ENCODE data around the gene PRKCE. TPM values are rescaled to one million over a fixed set of nuclear protein-coding genes. Genes with fewer than 3 reads are reported as not detected.

Gene PRKCE
- polyA plus RNA-seq, 1 of the 3 experiments (the other 2 are of a cell fraction): 16.3 TPM

DNA sequence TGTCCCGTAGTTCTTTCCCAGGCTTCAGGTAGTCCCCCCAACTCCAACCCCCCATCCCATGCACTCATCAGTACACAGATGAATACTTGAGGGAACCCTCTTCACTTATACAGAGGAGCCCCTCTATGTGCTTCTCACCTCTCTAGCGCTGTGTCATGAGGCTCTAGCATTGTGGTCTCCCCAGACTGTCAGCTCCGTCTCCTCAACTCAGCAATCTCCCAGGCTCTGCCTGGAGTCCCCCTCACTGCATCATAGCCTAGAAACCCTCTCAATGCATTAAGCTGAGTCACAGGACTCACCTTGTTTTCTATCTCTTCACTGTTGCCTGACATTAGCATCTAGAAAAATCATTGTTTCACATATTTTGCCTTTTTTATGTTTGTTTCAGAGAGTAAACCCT lies 20.2 kb upstream of the PRKCE start:
- H3K4me3 ChIP-seq (ENCODE audit: low read depth in 2 of 2, low read length in 1 of 2): no peak overlapping the region
- H3K4me1 ChIP-seq (ENCODE audit: control insufficient read depth in 1 of 2, insufficient read depth in 2 of 2, low read depth in 1 of 2, low read length in 1 of 2): no peaks in the 10 kb centered on the region
- DNase-seq: no peak
- CTCF ChIA-PET: interaction anchor here (1.5 kb wide), 1 partner anchor 23 kb away, joined by 4 read pairs; no protein-coding TSS in a partner anchor
- no peak overlapping the region for H2AFZ ChIP-seq (ENCODE audit: low read depth)
- H3K9ac ChIP-seq: no peak overlapping the region
- POLR2A ChIA-PET: no interaction called here
- no peaks in the 10 kb centered on the region for H3F3A ChIP-seq (replicated peaks; ENCODE audit: insufficient read depth)
- peaks cover 17% of the 10 kb centered on the region; the same call in 1 of the 2 replicates for H3K27me3 ChIP-seq (ENCODE audit: insufficient read depth)
- no peak overlapping the region for H3K27ac ChIP-seq (ENCODE audit: low read depth in 2 of 2, low read length in 1 of 2)
- 80% methylated on average over 3 of the region's 3 CpGs for WGBS (ENCODE audit: low lambda C conversion rate)
- no peaks in the 10 kb centered on the region for H3K9me3 ChIP-seq
- no peaks in the 10 kb centered on the region for H3K36me3 ChIP-seq (replicated peaks in 1 of 2; ENCODE audit: control insufficient read depth in 1 of 2, insufficient read depth in 2 of 2, low read length in 1 of 2)
- H4K20me1 ChIP-seq (ENCODE audit: insufficient read depth): no peaks in the 10 kb centered on the region
- H3K9me2 ChIP-seq: no peaks in the 10 kb centered on the region
- no peaks in the 10 kb centered on the region for H3K79me2 ChIP-seq (ENCODE audit: insufficient read depth)
- no peak for TF ChIP-seq SMC3 (IDR thresholded peaks at IDR 0.05; ENCODE audit: low read depth, low read length)
- TF ChIP-seq RCOR1 (IDR thresholded peaks at IDR 0.05; ENCODE audit: low read length): no peak
- no peak for TF ChIP-seq TCF12 (IDR thresholded peaks at IDR 0.05)
- TF ChIP-seq, protein P1, sequence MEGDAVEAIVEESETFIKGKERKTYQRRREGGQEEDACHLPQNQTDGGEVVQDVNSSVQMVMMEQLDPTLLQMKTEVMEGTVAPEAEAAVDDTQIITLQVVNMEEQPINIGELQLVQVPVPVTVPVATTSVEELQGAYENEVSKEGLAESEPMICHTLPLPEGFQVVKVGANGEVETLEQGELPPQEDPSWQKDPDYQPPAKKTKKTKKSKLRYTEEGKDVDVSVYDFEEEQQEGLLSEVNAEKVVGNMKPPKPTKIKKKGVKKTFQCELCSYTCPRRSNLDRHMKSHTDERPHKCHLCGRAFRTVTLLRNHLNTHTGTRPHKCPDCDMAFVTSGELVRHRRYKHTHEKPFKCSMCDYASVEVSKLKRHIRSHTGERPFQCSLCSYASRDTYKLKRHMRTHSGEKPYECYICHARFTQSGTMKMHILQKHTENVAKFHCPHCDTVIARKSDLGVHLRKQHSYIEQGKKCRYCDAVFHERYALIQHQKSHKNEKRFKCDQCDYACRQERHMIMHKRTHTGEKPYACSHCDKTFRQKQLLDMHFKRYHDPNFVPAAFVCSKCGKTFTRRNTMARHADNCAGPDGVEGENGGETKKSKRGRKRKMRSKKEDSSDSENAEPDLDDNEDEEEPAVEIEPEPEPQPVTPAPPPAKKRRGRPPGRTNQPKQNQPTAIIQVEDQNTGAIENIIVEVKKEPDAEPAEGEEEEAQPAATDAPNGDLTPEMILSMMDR (IDR thresholded peaks at IDR 0.05): no peak
- TF ChIP-seq EP300 (IDR thresholded peaks at IDR 0.05; ENCODE audit: borderline replicate concordance in 1 of 2, low read depth in 1 of 2, low read length in 1 of 2): no peak
- no peak for TF ChIP-seq TEAD4 (IDR thresholded peaks at IDR 0.05; ENCODE audit: borderline replicate concordance, insufficient read depth)
- no peak for TF ChIP-seq RFX5 (IDR thresholded peaks at IDR 0.05; ENCODE audit: low read length)
- no peak for TF ChIP-seq MXI1 (IDR thresholded peaks at IDR 0.05; ENCODE audit: low read depth, low read length)
- no peak for TF ChIP-seq FOSL2 (IDR thresholded peaks at IDR 0.05; ENCODE audit: borderline replicate concordance, low read depth)
- TF ChIP-seq CHD2 (IDR thresholded peaks at IDR 0.05; ENCODE audit: low read length, partially characterized antibody): no peak
- TF ChIP-seq, protein P2, sequence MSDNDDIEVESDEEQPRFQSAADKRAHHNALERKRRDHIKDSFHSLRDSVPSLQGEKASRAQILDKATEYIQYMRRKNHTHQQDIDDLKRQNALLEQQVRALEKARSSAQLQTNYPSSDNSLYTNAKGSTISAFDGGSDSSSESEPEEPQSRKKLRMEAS (IDR thresholded peaks at IDR 0.05; ENCODE audit: low read depth): no peak
- no peak overlapping the region for H3K4me2 ChIP-seq

DNA sequence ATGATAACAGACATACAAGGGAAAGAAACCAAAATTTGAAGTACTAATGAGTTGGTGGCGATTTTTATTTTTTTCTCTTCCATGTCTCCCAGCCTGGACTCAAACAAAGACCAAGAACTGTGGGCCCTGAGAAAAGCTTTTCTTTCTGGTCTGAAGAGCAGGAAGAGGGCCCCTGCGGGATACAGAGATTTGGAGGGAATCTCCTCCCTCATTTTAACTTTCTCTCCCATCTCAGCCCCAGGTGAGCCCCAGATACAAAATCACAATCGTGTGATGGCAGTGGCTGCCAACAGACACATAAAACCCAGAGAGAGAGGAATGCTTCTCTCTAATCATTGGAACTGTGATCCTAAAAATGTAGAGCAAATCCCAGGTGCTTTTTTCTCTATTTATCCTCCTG lies 19.5 kb upstream of the PRKCE start:
- Histone ChIP-seq H3K36me3 (replicated peaks in 1 of 2; ENCODE audit: control insufficient read depth in 1 of 2, insufficient read depth in 2 of 2, low read length in 1 of 2) (no peaks in the 10 kb centered on the region), H3K4me1 (ENCODE audit: control insufficient read depth in 1 of 2, insufficient read depth in 2 of 2, low read depth in 1 of 2, low read length in 1 of 2) (no peaks in the 10 kb centered on the region), H3K4me3 (ENCODE audit: low read depth in 2 of 2, low read length in 1 of 2) (no peak overlapping the region), H3K79me2 (ENCODE audit: insufficient read depth) (no peaks in the 10 kb centered on the region), H3K9me2 (no peaks in the 10 kb centered on the region), H3K4me2 (no peak overlapping the region), H3K9me3 (no peaks in the 10 kb centered on the region), H3K27ac (ENCODE audit: low read depth in 2 of 2, low read length in 1 of 2) (no peak overlapping the region), H3F3A (replicated peaks; ENCODE audit: insufficient read depth) (no peaks in the 10 kb centered on the region), H4K20me1 (ENCODE audit: insufficient read depth) (no peaks in the 10 kb centered on the region), H3K9ac (no peak overlapping the region), H2AFZ (ENCODE audit: low read depth) (no peak overlapping the region), H3K27me3 (ENCODE audit: insufficient read depth) (peaks cover 17% of the 10 kb centered on the region; the same call in 1 of the 2 replicates)
- POLR2A ChIA-PET: no interaction called here
- TF ChIP-seq, protein P3, sequence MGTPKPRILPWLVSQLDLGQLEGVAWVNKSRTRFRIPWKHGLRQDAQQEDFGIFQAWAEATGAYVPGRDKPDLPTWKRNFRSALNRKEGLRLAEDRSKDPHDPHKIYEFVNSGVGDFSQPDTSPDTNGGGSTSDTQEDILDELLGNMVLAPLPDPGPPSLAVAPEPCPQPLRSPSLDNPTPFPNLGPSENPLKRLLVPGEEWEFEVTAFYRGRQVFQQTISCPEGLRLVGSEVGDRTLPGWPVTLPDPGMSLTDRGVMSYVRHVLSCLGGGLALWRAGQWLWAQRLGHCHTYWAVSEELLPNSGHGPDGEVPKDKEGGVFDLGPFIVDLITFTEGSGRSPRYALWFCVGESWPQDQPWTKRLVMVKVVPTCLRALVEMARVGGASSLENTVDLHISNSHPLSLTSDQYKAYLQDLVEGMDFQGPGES (IDR thresholded peaks at IDR 0.05; ENCODE audit: low read depth, low read length): no peak
- TF ChIP-seq TCF12 (IDR thresholded peaks at IDR 0.05): no peak
- TF ChIP-seq RAD21 (IDR thresholded peaks at IDR 0.05; ENCODE audit: low read length): no peak
- TF ChIP-seq, protein P2 (IDR thresholded peaks at IDR 0.05; ENCODE audit: low read depth): no peak
- no peak for TF ChIP-seq POLR2AphosphoS5 (IDR thresholded peaks at IDR 0.05; ENCODE audit: low read depth, low read length)
- no peak for DNase-seq
- CTCF ChIA-PET: interaction anchor here (1.5 kb wide), 1 partner anchor 24 kb away, joined by 4 read pairs; no protein-coding TSS in a partner anchor
- 40% methylated on average over 3 of the region's 3 CpGs for WGBS (ENCODE audit: low lambda C conversion rate)

Data from SK-N-SH (cell line).